GM18499 (cell line): ENCODE data around the gene TREH.
"Not testable (repeated sequence)": the region's sequence is repeated elsewhere in the genome, so short reads cannot be mapped to it uniquely, and the experiment has no call there.

Source experiments
- ATAC-seq: cut with Tn5 transposase; IDR thresholded peaks from one replicate; pipeline ENCODE4 v1.9.1; 2021; ENCODE audit warnings: moderate number of reproducible peaks; ENCODE audit not compliant: insufficient read depth, unreplicated experiment

TREH gene

GRCh38 chr11:118618991-118619375 lies 60.5 kb downstream of the TREH start:
- no peak for ATAC-seq

GRCh38 chr11:118618115-118618990 lies 61.1 kb downstream of the TREH start:
- no peak for ATAC-seq

GRCh38 chr11:118615976-118616371 lies 63.5 kb downstream of the TREH start:
- ATAC-seq, result no peak

- no peak for ATAC-seq
These were observed 64.0 kb downstream of the TREH start for GRCh38 chr11:118615282-118615975.

- no peak for ATAC-seq
These were observed 64.9 kb downstream of the TREH start for GRCh38 chr11:118614511-118614910.

- no peak for ATAC-seq
These were observed 67.1 kb downstream of the TREH start for GRCh38 chr11:118612378-118612777.

- ATAC-seq, result not testable (repeated sequence)
These were observed 68.0 kb downstream of the TREH start for GRCh38 chr11:118611433-118611795.

GRCh38 chr11:118610773-118611432 lies 68.5 kb downstream of the TREH start:
- ATAC-seq, result no peak

GRCh38 chr11:118610225-118610772 lies 69.2 kb downstream of the TREH start:
- no peak for ATAC-seq

GRCh38 chr11:118609380-118610224 lies 69.8 kb downstream of the TREH start:
- no peak for ATAC-seq

- ATAC-seq, result no peak
These were observed 70.9 kb downstream of the TREH start for GRCh38 chr11:118608360-118609227.

GRCh38 chr11:118607401-118608359 lies 71.8 kb downstream of the TREH start, which contains the start of gene PHLDB1:
Gene PHLDB1 (plus strand): TSS chr11:118607615. CDS start chr11:118613837, 6,222 bp downstream.
- ATAC-seq, result no peak
